Measurements from ENCODE around the gene POLA2.
"Not testable (repeated sequence)": the region's sequence is repeated elsewhere in the genome, so short reads cannot be mapped to it uniquely, and the experiment has no call there.

The POLA2 gene

DNA sequence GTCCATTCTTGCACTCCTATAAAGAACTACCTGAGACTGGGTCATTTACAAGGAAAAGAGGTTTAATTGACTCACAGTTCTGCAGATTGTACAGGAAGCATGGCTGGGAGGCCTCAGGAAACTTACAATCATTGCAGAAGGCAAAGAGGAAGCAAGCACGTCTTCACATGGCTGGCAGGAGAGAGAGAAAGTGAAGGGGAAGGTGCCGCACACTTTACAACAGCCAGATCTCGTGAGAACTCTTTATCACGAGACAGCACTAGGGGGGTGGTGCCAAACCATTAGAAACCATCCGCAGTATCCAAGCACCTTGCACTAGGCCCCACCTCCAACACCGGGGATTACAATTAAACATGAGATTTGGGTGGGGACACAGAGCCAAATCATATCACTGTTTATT, 19.4 kb upstream of the POLA2 start:
- DNase-seq: no peak

DNA sequence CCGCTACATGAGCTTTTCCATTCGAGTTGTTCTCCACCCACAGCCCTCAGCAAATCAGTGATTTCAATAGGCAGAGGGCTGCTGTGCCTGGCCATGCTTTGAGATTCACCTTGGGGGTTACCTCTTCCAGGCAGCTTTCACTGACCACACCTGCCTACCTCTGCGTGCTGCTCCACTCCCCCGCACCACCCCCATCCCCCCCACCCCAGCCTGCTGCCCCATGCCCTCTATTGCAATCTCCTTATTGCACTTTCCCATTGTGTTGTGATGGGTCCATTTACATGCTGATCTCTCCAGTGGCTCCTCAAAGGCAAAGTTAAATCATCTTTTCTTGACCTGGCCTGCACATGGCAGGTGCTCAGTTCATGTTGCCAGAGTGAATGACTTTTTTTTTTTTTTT, 18.0 kb upstream of the POLA2 start:
- DNase-seq: no peak

DNA sequence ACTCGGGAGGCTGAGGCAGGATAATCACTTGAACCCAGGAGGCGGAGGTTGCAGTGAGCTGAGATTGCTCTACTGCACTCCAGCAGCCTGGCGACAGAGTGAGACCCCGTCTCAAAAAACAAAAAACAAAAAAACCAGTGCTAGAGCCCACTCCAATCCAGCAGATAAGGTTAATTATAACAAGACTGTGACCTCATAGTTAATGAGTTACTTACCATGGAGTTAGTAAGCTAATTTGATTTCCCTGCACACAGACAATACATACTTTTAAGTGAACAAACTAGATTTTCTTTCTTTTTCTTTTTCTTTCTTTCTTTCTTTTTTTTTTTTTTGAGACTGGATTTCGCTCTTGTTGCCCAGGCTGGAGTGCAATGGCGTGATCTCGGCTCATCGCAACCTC, 16.7 kb upstream of the POLA2 start:
- not testable (repeated sequence) for DNase-seq

DNA sequence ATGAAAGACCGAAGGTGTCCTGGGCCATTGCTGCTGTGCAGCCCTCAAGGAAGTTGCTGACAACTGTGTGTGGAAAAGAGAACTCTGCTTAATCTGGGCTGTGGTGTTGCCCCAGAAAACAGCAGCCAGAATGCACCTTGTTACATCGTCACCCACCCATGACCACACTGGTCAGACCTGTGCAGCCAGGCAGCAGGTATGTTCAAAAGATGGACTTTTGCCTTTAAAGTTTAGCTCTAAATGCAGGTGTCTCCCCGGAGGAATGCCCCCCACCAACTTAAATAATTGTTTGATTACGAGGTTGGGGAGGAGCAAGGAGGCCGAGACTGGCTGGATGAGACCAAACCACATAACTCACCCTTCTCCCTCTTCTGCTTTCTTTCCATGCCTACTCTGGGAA, 15.3 kb upstream of the POLA2 start:
- no peak for DNase-seq

DNA sequence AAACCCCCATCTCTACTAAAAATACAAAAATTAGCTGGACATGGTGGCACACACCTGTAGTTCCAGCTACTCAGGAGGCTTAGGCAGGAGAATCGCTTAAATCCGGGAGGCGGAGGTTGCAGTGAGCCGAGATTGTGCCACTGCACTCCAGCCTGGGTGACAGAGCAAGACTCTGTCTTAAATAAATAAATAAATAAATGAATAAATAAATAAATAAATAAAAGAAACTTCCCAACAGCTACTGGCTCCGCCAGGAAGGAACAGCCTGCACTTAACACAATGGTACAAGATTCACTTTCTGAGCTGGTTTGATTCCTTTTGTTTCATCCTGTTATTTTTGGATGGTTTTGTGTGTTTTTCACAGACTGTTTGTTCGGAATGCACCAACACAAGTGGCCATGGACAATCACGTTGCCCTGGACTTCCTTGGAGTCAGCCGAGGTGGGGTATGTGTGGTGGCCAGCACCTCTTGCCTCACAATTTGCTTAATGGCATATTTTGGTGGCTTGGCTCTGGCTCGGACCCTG, 13.5 kb upstream of the POLA2 start:
- DNase-seq: not testable (repeated sequence)

DNA sequence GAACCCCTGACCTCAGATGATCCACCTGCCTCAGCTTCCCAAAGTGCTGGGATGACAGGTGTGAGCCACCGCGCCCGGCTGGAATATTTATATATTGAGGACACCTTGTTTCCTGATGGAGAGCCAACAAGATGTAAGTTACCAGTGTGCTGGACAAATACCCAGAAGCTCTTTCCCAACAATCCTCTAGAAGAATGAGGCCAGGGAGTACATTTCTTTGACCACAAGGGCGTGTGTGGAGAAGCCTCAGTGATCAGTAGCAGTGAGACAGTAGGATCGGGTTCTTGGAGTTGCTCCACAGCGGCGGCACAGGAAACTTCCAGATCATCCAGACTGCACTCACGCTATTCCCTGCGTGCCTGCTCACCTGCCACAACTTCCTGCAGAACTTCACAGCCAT, 10.3 kb upstream of the POLA2 start:
- no peak for DNase-seq

DNA sequence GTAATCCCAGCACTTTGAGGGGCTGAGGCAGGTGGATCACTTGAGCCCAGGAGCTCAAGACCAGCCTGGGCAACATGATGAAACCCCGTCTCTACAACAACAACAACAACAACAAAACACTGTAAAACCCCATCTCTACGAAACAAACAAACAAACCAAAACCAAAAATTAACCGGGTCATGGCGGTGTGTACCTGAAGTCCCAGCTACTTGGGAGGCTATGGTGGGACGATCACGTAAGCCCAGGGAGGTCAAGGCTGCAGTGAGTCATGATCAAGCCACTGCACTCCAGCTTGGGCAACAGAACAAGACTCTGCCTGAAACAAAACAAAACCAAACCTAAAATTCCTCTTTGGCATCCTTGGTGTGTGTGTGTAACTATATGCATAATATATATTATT, 7.0 kb upstream of the POLA2 start:
- no peak for DNase-seq

DNA sequence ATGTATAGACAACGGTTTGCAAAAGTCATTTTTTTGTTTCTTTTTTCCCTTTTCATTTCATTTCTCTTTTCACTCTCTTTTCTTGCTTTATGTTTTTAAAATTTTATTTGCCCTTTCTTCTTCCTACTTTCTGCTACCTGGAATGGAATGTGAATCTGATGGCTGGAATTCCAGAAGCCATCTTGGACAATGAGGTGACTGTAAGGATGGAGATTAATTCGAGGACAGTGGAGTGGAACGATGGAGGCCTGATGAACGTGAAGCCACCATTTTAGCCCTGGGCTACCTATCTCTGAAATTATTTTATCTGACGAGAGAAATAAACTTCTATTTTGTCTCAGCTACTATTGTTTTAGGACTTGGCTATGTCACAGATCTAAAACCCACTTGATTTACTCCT, 2.8 kb upstream of the POLA2 start:
- no peak for DNase-seq

DNA sequence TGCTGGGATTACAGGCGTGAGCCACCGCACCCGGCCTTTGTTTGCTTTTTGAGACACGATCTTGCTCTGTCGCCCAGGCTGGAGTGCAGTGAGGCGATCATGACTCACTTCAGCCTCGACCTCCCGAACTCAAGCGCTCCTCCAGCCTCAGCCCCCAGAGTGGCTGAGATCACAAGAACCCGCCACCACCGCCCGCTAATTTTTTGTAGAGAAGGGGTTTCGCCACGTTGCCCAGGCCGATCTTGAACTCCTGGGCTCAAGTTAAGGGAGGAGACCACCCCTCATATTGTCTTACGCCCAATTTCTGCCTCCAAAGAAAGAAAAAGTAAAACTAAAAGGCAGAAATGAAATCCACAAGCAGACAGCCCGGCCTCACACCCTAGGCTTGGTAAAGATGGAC, 1.5 kb upstream of the POLA2 start:
- DNase-seq: no peak

DNA sequence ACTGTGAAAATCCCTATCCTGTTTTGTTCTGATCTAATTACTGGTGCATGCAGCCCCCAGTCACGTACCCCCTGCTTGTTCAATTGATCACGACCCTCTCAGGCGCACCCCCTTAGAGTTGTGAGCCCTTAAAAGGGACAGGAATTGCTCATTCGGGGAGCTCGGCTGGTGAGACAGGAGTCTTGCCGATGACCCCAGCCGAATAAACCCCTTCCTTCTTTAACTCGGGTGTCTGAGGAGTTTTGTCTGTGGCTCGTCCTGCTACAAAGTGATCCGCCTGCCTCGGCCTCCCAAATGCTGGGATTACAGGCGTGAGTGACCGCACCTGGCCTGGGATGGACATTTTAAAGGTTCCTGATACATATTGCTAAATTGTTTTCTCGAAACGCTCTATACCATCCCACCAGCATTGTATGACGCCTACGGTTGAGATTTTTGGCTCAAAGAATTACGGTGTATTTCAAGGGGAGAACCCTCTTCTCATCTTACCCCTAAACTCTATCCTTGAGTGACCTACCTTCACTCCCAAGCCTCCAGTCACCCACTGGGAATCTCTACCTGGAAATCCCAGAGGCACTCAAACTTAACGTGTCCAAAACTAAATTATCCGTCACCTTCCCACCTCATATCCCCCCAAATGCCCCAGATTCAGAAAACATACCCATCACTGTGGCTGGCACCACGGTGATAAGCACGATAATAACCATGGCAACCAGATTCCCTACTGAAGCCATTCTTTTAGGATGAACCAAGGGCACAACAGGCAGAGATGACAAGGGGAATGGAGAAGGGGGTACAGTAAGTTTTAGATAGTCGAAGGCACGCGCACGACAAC, 789 bp upstream of the POLA2 start:
- DNase-seq: no peak

DNA sequence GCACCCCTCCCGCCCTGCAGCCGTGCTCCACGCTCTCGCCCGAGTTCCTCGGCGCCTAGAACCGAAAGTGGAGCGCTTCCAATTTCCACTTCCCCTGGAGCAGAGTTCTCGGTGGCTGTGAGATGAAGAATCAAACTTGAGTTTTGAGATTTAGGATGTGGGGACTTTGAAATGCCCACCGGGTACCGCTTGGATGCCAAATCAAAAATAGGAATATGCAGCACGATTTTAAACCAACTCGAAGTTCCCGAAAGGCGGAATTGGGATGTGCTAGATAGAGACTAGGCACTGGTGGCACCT, 569 bp downstream of the POLA2 start:
- DNase-seq: no peak

DNA sequence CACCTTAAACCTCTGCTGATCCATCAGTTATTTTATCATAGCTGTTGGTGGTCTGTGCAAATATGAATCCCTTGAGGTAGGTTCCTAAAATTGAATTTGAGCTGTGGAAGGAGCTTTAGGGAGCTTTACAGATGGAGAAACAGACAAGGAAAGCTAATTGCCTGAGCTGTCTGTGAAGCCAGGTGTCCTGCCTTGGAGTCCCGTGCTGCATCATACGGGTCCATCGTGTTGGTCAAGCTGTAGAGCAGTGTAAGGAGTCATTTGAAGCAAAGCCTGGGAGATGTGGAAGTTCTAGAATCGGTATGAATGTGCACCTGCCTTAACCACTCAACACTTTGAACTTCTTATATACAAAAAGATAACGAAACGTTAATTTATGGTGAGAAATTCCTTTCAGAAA, 1.0 kb downstream of the POLA2 start:
- no peak for DNase-seq

DNA sequence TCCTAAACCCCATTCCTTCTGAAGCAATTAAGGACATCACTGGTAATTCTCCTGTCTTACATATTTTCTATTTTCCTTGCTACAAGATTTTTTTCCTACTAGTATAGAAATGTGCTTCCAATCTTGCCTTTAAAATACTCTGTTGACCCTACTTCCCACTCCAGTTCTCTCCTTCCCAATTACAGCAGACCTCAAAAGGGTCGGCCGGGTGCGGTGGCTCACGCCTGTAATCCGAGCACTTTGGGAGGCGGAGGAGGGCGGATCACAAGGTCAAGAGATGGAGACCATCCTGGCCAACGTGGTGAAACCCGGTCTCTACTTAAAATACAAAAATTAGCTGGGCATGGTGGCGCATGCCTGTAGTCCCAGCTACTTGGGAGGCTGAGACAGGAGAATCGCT, 3.0 kb downstream of the POLA2 start:
- not testable (repeated sequence) for DNase-seq

DNA sequence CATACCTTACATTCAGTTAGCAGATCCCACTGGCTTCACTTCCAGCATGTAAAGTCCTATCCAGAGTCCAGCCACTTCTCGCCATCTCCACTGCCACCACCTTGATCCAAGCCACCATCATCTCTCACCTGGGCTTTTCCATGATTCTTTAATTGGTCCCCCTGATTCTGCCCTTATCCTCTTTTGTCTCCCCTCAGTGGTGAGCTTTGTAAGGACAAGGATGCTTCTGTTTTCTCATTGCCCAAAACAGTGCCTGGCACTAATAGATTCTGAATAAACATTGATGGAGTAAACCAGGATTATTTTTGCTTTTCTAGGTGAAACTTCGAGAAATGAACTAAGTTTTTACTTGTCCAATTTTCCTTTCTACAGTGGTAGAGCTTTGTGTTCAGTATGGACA, 4.4 kb downstream of the POLA2 start:
- DNase-seq: no peak

DNA sequence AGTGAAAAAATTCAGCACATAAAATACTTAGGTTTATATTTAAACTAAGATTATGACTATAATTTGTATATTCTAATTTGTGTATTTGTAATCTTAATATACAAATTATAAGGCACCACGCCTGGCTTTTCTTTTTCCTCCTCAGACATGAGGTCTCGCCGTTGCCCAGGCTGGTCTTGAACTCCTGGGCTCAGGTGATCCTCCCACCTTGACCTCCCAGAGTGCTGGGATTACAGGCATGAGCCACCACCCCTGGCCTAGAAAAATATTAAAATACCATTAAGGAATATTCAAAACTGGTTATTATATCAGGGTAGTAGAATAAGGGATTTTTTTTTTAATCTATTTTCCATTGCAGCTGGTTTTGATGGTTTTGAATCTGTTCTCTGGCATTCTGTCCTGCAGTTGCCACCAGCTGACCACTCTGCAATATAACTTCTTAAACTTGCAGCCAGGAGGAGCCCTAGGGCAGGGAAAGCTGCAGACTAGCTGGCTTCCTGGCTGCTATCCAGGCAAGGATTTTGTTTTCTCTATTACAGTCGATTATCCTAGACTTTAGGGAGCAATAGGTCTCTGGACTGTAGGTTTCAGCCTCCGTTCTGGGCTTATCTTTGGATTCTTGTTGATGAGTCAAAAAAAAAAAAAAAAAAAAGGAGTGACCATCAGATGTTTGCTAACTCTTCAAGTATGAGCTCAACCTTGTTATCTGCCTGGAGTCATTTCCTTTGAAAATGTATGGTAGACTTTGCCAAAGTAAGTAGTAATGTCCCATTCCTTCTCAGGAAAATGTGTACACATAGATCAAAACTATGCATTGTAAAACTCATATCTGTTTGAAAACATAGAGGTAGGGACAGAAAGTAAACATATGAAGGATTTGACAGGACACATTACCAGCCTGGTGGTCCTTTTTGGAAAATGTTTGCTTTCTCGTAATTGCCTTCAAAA, 13.2 kb downstream of the POLA2 start:
- no peak for DNase-seq

DNA sequence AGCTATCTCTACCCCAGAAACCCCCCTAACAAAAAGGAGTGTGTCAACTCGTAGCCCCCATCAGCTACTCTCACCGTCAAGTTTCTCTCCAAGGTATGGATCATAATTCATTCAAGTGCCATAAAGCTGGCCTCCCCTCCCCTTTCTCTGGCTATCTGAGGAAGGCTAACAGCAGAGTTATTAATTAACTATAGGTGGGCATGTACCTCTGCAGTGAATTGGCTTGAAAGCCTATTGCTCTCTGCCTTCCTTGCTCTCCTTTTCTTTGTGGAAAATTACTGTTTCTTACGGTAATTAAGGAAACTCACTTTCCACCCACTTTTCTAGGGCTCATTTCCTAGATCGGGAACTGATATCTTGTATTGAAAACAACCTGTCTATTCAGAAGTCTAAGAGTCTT, 14.1 kb downstream of the POLA2 start:
- no peak for DNase-seq

DNA sequence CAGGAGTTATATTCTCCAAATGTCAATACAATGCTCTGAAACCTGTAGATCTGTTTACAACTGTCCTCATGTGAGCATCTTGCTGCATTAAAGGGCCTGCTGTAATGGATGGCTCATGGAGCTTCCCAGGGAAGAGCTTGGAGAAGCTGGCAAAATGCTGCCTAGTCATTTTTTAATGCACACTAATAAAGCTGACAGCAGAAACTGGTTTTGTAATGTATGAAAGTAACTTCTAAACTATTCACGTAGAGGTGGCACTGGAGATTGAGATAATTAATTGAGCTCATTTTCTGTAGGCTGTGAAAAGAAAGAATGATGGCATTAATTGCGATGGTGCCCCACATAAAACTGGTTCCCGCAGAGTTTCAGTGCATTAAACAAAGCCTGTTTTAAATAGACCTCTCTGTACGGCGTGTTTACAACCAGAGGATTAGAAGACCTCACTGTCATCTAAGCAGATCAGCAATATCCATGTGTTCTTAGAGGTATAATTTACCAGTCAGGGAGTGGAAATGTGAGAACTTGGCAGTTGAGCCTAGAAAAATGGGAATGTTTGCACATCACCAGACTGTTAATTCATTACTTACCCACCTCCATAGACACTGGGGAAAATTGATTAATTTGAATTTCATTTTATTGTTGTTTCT, 16.0 kb downstream of the POLA2 start:
- DNase-seq: no peak

DNA sequence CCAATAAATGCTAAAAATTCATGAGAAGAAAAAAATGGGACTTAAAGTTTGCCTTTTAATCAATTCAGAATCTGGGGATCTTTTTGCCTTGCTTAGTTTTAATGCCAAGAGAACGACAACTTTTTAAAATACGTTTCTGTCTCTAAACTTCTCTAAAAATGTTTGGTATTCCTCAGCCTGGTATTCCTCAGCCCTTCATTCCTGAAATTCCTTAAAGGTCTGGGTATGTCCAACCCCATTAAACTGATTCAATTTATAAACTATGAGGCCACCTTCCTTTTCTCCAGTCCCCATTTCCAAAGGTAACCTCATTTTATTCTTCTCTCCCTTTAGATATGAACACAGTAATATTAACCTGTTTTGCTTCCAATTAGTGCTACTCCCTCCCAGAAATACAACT, 16.6 kb downstream of the POLA2 start:
- no peak for DNase-seq

DNA sequence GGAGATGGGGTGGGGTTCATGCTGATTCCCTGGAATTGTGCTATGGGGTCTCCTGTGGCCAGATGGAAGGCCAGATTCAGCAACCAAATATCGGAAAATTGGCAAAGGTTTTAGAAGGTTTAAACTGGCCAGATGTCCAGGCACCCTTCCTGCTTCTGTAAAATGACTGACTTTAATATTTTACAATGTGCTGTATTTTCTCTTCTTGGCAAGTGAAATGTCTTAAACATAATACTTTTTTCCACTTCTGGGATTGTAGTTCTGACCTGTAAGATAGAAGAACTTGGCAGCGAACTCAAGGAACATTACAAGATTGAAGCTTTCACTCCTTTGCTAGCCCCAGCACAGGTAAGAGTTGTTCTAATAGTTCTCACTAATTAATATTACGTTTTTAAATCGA, 17.5 kb downstream of the POLA2 start:
- DNase-seq: no peak

DNA sequence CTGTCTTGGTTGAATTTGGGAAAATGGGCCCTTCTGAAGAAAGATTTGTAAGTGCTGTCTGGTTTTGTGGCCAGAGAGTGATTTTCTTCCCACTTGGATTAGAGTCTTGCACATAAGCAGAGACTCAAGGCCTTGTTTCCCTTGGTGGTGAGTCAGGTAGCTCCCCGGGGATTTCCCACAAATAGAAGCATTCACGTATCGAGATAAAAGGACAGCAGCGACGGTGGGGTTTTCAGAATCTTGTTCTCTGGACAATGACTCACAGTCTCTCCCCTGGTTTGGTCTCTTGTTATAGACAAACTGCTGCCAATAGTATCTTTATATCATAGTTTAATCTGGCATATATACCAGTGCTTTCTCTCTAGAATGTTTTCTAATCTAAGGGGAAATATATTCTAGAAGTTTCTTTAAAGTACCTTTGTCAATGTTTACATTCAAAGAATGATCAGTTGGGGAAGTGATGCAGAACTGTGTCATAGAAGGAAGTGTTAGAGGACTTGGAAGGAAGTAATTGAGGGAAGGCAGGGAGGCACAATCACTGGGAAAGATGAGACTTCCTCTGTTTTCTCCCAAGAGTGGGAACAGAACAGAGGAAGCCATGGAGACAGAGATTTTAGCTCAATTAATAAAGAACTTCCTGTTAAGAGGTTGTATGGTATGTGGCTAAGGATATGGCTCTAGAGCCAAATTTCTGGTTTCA, 18.1 kb downstream of the POLA2 start:
- no peak for DNase-seq

DNA sequence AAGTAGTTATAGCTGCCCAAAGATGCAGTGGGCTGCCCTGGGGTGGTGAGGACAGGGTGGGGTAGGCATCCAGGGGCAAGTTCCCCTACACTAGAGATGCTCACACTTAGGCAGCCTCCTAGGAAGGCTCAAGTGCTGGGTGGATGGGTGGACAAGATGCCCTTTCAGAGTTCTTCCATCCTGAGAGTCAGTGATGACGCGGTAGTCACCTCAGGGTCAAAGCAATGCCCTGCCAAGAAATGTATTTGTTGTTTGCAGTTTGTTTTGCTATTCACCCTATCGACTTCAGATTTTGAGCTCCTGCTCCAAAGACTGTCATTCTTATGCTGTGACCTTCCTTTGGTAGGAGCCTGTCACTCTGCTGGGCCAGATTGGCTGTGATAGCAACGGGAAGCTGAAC, 18.9 kb downstream of the POLA2 start:
- DNase-seq: no peak

DNA sequence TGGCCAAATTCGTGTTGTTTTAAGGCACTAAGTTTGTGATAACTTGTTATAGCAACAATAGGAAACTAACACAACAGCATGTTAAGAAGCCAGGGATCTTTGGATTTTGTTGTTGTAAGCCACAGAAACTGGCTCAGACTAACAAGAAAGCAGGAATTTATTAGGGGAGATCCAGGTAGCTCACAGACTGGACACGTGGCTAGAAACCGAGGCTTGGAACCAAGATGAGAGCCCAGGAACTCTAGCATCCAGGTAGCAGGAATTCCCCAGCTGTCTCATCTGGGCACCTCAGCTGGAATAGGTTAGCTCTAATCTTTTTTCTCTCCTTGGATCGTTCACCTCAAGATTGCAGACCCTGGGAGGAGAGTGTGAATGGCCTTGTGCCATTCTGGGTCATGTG, 24.9 kb downstream of the POLA2 start:
- no peak for DNase-seq

DNA sequence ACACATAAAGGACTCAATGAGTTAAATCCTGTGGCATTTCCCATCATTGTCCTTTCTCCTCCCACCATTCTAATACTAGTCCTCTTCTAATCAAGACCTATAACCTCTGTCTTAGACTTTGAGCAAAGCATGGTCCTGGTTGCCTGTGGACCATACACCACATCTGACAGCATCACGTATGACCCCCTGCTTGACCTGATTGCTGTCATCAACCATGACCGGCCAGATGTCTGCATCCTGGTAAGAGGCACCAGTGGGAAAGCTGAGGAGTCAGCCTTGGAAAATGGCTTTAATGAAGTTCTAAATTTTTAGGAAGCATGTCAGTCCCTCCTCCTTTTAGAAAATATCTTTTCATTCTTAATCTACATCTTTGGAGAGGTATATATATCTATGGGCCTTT, 25.8 kb downstream of the POLA2 start:
- no peak for DNase-seq

Measured in NCI-H2107 (cell line).